K562 (cell line): ENCODE data around the gene LRIT3. TPM values are rescaled to one million over a fixed set of nuclear protein-coding genes. Genes with fewer than 3 reads are reported as not detected.

ENCODE experiments used
- ATAC-seq: fragments of 200-7000 bp; cut with Tn5 transposase; 3 replicates; pipeline ENCODE4 v1.9.1; 2020; ENCODE audit warnings: moderate library complexity
- BruUV-seq: library from RNA; stranded (reverse); fragments of 400-500 nt; replicated peaks from 2 replicates; lab custom pipeline; 2021; lab: Mats Ljungman, UMichigan
- CTCF ChIA-PET: fragments of 300-600 bp; formaldehyde crosslinking; extraction: SDS; loops from one replicate; lab custom pipeline; 2021; ENCODE audit warnings: low intra/inter-chr PET ratio; lab: Yijun Ruan, JAX
- POLR2A ChIA-PET: fragments of 300-600, 350-650 bp; sonication (Branson Sonifier 250); formaldehyde crosslinking; extraction: SDS; loops from one replicate; lab custom pipeline; 2021; ENCODE audit warnings: antibody characterized with exemption, inconsistent platforms; lab: Yijun Ruan, JAX
- DNase-seq, 4 experiments: peaks; one replicate each; pipeline versions ENCODE4 v3.0.0 to v3.0.0-alpha.2; 2011 to 2018; ENCODE audit warnings: low spot score in 3 of 4, mixed read lengths in 3 of 4; ENCODE audit errors: extremely low read depth in 1 of 4
- FAIRE-seq: peaks from 2 replicates; lab custom pipeline; 2011; peaks lifted over from hg19 to GRCh38; lab: Jason Lieb, UNC
- H2AFZ ChIP-seq: 2 replicates; pipeline ENCODE4 v1.6.0; 2011; ENCODE audit warnings: low read depth, low read length, control low read depth, inconsistent platforms
- H3K27ac ChIP-seq: fragments of 200-600 bp; 3 replicates; pipeline ENCODE4 v1.8.0; 2011; ENCODE audit warnings: low read depth, mild to moderate bottlenecking, control low read depth, inconsistent platforms, low read length, moderate library complexity, mixed read lengths; ENCODE audit errors: extremely low read depth
- H3K27me3 ChIP-seq, 2 experiments: fragments of 300-600 bp in 1 of 2; 2 replicates in 1 of 2; 3 replicates in 1 of 2; pipeline versions ENCODE4 v1.6.0 to v1.8.0; 2011; ENCODE audit warnings: inconsistent platforms in 2 of 2, low read length in 2 of 2, mild to moderate bottlenecking in 1 of 2, mixed read lengths in 1 of 2, moderate library complexity in 1 of 2; ENCODE audit not compliant: control insufficient read depth in 2 of 2, insufficient read depth in 2 of 2
- H3K36me3 ChIP-seq: fragments of 300-600 bp; 3 replicates; pipeline ENCODE4 v1.8.0; 2011; ENCODE audit warnings: mild to moderate bottlenecking, low read length, inconsistent platforms; ENCODE audit not compliant: control insufficient read depth, insufficient read depth
- H3K4me1 ChIP-seq, 2 experiments: fragments of 200-600 bp in 1 of 2; replicated peaks in 1 of 2; 2 replicates in 1 of 2; 3 replicates in 1 of 2; pipeline versions ENCODE4 v1.5.1 to v1.8.0; 2011; ENCODE audit warnings: inconsistent platforms in 2 of 2, low read length in 2 of 2, mild to moderate bottlenecking in 1 of 2, mixed read lengths in 1 of 2, moderate library complexity in 1 of 2; ENCODE audit not compliant: control insufficient read depth in 2 of 2, insufficient read depth in 2 of 2
- H3K4me2 ChIP-seq: 2 replicates; pipeline ENCODE4 v1.6.1; 2011; ENCODE audit warnings: low read length, control low read depth, inconsistent platforms, mixed read lengths; ENCODE audit not compliant: insufficient read depth
- H3K4me3 ChIP-seq: fragments of 200-600 bp; sonication (generic), shearing (Covaris generic); 2 replicates; pipeline ENCODE4 v1.5.1; 2016; ENCODE audit warnings: control low read depth, inconsistent platforms
- H3K79me2 ChIP-seq: fragments of 200-600 bp; 3 replicates; pipeline ENCODE4 v1.8.0; 2011; ENCODE audit warnings: low read length, inconsistent platforms; ENCODE audit not compliant: control insufficient read depth, insufficient read depth
- H3K9ac ChIP-seq, 2 experiments: 2 replicates each; pipeline versions ENCODE4 v1.6.0 to v1.6.1; 2011; ENCODE audit warnings: low read depth in 2 of 2, low read length in 2 of 2, control low read depth in 1 of 2, inconsistent platforms in 1 of 2, mild to moderate bottlenecking in 1 of 2, mixed read lengths in 1 of 2; ENCODE audit not compliant: insufficient read depth in 1 of 2
- H3K9me1 ChIP-seq: one replicate; pipeline ENCODE4 v1.6.0; 2011; ENCODE audit warnings: inconsistent platforms, mild to moderate bottlenecking, low read length, moderate library complexity; ENCODE audit not compliant: control insufficient read depth, insufficient read depth
- H3K9me3 ChIP-seq: replicated peaks from 2 replicates; pipeline ENCODE4 v1.5.1; 2011; ENCODE audit warnings: low read depth, low read length, inconsistent platforms; ENCODE audit not compliant: control insufficient read depth, insufficient read depth
- H4K20me1 ChIP-seq: replicated peaks from 2 replicates; pipeline ENCODE4 v1.6.1; 2011; ENCODE audit warnings: low read length, inconsistent platforms, mixed read lengths; ENCODE audit not compliant: control insufficient read depth, insufficient read depth
- CTBP1 ChIP-seq: fragments of 450-650 bp; IDR thresholded peaks from 2 replicates; pipeline ENCODE4 v1.6.1; 2016; ENCODE audit warnings: borderline replicate concordance
- IFI16 ChIP-seq: fragments of 250-450 bp; sonication (Bioruptor Pico); IDR thresholded peaks from 2 replicates; pipeline ENCODE4 v2.1.2; 2022; ENCODE audit warnings: mild to moderate bottlenecking, inconsistent platforms
- NEUROD1 ChIP-seq: fragments of 150-350 bp; IDR thresholded peaks from 2 replicates; pipeline ENCODE4 v1.6.1; 2014; ENCODE audit warnings: borderline replicate concordance, low read length, low read depth; ENCODE audit not compliant: partially characterized antibody
- POLR2B ChIP-seq: fragments of 450-650 bp; IDR thresholded peaks from 2 replicates; pipeline ENCODE4 v1.6.1; 2018; ENCODE audit warnings: low read depth; ENCODE audit not compliant: partially characterized antibody
- SRSF9 ChIP-seq: fragments of 200-400 bp; formaldehyde crosslinking; IDR thresholded peaks from 2 replicates; pipeline ENCODE4 v1.6.1; 2017; ENCODE audit warnings: low read depth, low read length, borderline replicate concordance
- TCF7L2 ChIP-seq: fragments of 150-350 bp; IDR thresholded peaks from 2 replicates; pipeline ENCODE4 v1.6.1; 2016; ENCODE audit warnings: low read depth, mild to moderate bottlenecking, low read length, moderate library complexity
- UBTF ChIP-seq, 2 experiments: IDR thresholded peaks; 2 replicates each; pipeline ENCODE4 v1.6.1; 2012; ENCODE audit warnings: improper control_type of control experiment in 2 of 2, low read depth in 2 of 2, low read length in 2 of 2, borderline replicate concordance in 1 of 2
- ZNF121 ChIP-seq: sonication (generic); formaldehyde crosslinking; conservative IDR thresholded peaks from 2 replicates; pipeline ENCODE4 v1.8.0; 2022; ENCODE audit warnings: missing genetic modification reagents
- ZNF165 ChIP-seq: fragments of 250-450 bp; sonication (Bioruptor Pico); IDR thresholded peaks from 2 replicates; pipeline ENCODE4 v1.4.0; 2020; ENCODE audit warnings: borderline replicate concordance
- ZNF311 ChIP-seq: fragments of 250-450 bp; sonication (Bioruptor Pico); IDR thresholded peaks from 2 replicates; pipeline ENCODE4 v1.4.0; 2020; ENCODE audit warnings: mild to moderate bottlenecking, moderate library complexity
- ZNF644 ChIP-seq: fragments of 200-800 bp; sonication (Bioruptor generic); IDR thresholded peaks from 2 replicates; pipeline ENCODE4 v1.6.1; 2016; ENCODE audit warnings: low read depth, missing genetic modification characterization, missing compliant biosample characterization
- ZNF655 ChIP-seq: fragments of 250-450 bp; sonication (Bioruptor Pico); IDR thresholded peaks from 2 replicates; pipeline ENCODE4 v1.5.0; 2021
- WGBS: fragments of 100-300 bp; shearing (Covaris generic); methylation state at CpG from one replicate; pipeline ENCODE4 v1.1.6; 2016; ENCODE audit warnings: low coverage, mixed read lengths; ENCODE audit not compliant: insufficient coverage; ENCODE audit errors: missing lambda C conversion rate; 5-methylcytosine and 5-hydroxymethylcytosine counted together
- in situ Hi-C: fragments of 300-500 bp; cut with MboI; formaldehyde crosslinking; loops from 4 replicates; pipeline ENCODE4 v1.15.0; 2018; ENCODE audit warnings: inconsistent platforms, mixed read lengths
- intact Hi-C: fragments of 100-400 bp; cut with micrococcal nuclease; formaldehyde crosslinking; loops from 2 replicates; pipeline ENCODE4 v1.14.2; 2022
- polyA plus RNA-seq, 8 experiments: library from polyadenylated mRNA; depleted of rRNA in 4 of 8; stranded (reverse) in 5 of 8; unstranded in 3 of 8; fragments of >200 nt; fragmentation: Nextera tagmentation in 2 of 8; fragmentation: Illumina TruSeq in 1 of 8; extraction: Ambion mirVana in 2 of 8; extraction: Trizol in 1 of 8; gene quantifications; 2 replicates each; pipeline versions ENCODE4 v1.2.1 to v1.2.3, GENCODE V29; 2011 to 2014; ENCODE audit warnings: inconsistent platforms in 1 of 8, missing spikeins in 1 of 8
- total RNA-seq, 7 experiments: library from RNA; depleted of rRNA in 6 of 7; stranded (reverse); fragments of >200 nt in 6 of 7; fragmentation: Illumina TruSeq in 2 of 7; extraction: Trizol in 2 of 7; gene quantifications; 2 replicates each; pipeline versions ENCODE4 v1.2.1 to v1.2.3, GENCODE V29; 2011 to 2021; ENCODE audit warnings: low replicate concordance in 1 of 7
- TF ChIP-seq, protein P1 (sequence below): sonication (generic); formaldehyde crosslinking; IDR thresholded peaks from 2 replicates; pipeline ENCODE4 v1.8.0; 2022; ENCODE audit warnings: mild to moderate bottlenecking, missing genetic modification reagents
- TF ChIP-seq, protein P2 (sequence below): fragments of 150-350 bp; IDR thresholded peaks from 2 replicates; pipeline ENCODE4 v1.6.1; 2014; ENCODE audit warnings: low read depth, mild to moderate bottlenecking, low read length, borderline replicate concordance

The LRIT3 gene
- total and polyA plus RNA-seq, 9 of the 15 experiments (the other 6 are each of a cell fraction or from before 2014, with no cell fraction given): 0.04 to 0.10 (median 0.04) TPM; not detected in 4

GRCh38 chr4:109850601-109851000 lies 2.7 kb downstream of the LRIT3 start:
- TF ChIP-seq, protein P1, sequence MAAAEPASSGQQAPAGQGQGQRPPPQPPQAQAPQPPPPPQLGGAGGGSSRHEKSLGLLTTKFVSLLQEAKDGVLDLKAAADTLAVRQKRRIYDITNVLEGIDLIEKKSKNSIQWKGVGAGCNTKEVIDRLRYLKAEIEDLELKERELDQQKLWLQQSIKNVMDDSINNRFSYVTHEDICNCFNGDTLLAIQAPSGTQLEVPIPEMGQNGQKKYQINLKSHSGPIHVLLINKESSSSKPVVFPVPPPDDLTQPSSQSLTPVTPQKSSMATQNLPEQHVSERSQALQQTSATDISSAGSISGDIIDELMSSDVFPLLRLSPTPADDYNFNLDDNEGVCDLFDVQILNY (CRISPR knock-in tag): no peak
- TF ChIP-seq NEUROD1: no peak
- TF ChIP-seq ZNF121: no peak
- TF ChIP-seq IFI16 (CRISPR knock-in tag): no peak
- TF ChIP-seq, protein P2, sequence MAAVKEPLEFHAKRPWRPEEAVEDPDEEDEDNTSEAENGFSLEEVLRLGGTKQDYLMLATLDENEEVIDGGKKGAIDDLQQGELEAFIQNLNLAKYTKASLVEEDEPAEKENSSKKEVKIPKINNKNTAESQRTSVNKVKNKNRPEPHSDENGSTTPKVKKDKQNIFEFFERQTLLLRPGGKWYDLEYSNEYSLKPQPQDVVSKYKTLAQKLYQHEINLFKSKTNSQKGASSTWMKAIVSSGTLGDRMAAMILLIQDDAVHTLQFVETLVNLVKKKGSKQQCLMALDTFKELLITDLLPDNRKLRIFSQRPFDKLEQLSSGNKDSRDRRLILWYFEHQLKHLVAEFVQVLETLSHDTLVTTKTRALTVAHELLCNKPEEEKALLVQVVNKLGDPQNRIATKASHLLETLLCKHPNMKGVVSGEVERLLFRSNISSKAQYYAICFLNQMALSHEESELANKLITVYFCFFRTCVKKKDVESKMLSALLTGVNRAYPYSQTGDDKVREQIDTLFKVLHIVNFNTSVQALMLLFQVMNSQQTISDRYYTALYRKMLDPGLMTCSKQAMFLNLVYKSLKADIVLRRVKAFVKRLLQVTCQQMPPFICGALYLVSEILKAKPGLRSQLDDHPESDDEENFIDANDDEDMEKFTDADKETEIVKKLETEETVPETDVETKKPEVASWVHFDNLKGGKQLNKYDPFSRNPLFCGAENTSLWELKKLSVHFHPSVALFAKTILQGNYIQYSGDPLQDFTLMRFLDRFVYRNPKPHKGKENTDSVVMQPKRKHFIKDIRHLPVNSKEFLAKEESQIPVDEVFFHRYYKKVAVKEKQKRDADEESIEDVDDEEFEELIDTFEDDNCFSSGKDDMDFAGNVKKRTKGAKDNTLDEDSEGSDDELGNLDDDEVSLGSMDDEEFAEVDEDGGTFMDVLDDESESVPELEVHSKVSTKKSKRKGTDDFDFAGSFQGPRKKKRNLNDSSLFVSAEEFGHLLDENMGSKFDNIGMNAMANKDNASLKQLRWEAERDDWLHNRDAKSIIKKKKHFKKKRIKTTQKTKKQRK: no peak
- TF ChIP-seq ZNF644: no peak
- TF ChIP-seq CTBP1: no peak
- TF ChIP-seq TCF7L2: no peak
- TF ChIP-seq UBTF (IDR thresholded peaks at IDR 0.05; ENCODE audit: borderline replicate concordance in 1 of 2, low read depth in 2 of 2, low read length in 2 of 2): no peak
- no peak for TF ChIP-seq ZNF311
- TF ChIP-seq ZNF655: no peak
- no peak for TF ChIP-seq SRSF9
- no peak for TF ChIP-seq POLR2B
- TF ChIP-seq ZNF165 (CRISPR knock-in tag): no peak
- no peak overlapping the region for H3K4me3 ChIP-seq
- CTCF ChIA-PET: no interaction called here

More at GRCh38 chr4:109850601-109851000, 2.7 kb downstream of the LRIT3 start:
- no peaks in the 10 kb centered on the region for H3K9me3 ChIP-seq
- ATAC-seq (no peak), DNase-seq (no peak), FAIRE-seq (no peak)
- H3K79me2 ChIP-seq: no peaks in the 10 kb centered on the region
- H2AFZ ChIP-seq: no peak overlapping the region
- 9% methylated on average over 5 of the region's 5 CpGs for WGBS
- no peaks in the 10 kb centered on the region for H4K20me1 ChIP-seq
- POLR2A ChIA-PET: no interaction called here
- H3K27ac ChIP-seq: no peak overlapping the region
- no TSS peak for BruUV-seq
- H3K9ac ChIP-seq: no peak overlapping the region
- no peaks in the 10 kb centered on the region for H3K36me3 ChIP-seq
- in situ Hi-C loops (no loop called here), intact Hi-C loops (no loop called here)
- H3K9me1 ChIP-seq: peaks cover 2% of the 10 kb centered on the region
- no peak overlapping the region for H3K4me2 ChIP-seq
- H3K4me1 ChIP-seq: no peaks in the 10 kb centered on the region
- H3K27me3 ChIP-seq: no peaks in the 10 kb centered on the region; a peak in 2 of 5 replicates
